Gastrocnemius medialis (tissue), 4 donors: ENCODE data around the gene MAP2.

ENCODE experiments used
- POLR2A ChIP-seq, 2 donors: fragments of 450-650 bp; IDR thresholded peaks; one replicate each; pipeline ENCODE4 v1.6.1; 2017; ENCODE audit warnings: antibody characterized with exemption in 2 of 2, mild to moderate bottlenecking in 2 of 2, moderate library complexity in 2 of 2
- TF ChIP-seq, protein P1 (sequence below), 5 experiments: fragments of 450-650 bp in 3 of 5; fragments of 200-600 bp in 2 of 5; sonication (generic) in 2 of 5; IDR thresholded peaks in 4 of 5; conservative IDR thresholded peaks in 1 of 5; 1 replicate in 4 of 5; 2 replicates in 1 of 5; pipeline ENCODE4 v1.5.1; 2016 to 2019; ENCODE audit warnings: antibody characterized with exemption in 5 of 5, mild to moderate bottlenecking in 3 of 5, moderate library complexity in 3 of 5

- TF ChIP-seq, protein P1, sequence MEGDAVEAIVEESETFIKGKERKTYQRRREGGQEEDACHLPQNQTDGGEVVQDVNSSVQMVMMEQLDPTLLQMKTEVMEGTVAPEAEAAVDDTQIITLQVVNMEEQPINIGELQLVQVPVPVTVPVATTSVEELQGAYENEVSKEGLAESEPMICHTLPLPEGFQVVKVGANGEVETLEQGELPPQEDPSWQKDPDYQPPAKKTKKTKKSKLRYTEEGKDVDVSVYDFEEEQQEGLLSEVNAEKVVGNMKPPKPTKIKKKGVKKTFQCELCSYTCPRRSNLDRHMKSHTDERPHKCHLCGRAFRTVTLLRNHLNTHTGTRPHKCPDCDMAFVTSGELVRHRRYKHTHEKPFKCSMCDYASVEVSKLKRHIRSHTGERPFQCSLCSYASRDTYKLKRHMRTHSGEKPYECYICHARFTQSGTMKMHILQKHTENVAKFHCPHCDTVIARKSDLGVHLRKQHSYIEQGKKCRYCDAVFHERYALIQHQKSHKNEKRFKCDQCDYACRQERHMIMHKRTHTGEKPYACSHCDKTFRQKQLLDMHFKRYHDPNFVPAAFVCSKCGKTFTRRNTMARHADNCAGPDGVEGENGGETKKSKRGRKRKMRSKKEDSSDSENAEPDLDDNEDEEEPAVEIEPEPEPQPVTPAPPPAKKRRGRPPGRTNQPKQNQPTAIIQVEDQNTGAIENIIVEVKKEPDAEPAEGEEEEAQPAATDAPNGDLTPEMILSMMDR (IDR thresholded peaks at IDR 0.05 in 4 of 5, conservative IDR thresholded peaks at IDR 0.05 in 1 of 5), result no peak
- TF ChIP-seq POLR2A (IDR thresholded peaks at IDR 0.05), result no peak
These were observed 72.2 kb downstream of the MAP2 start for GRCh38 chr2:209495855-209496585.
